Thoracic aorta (tissue), 2 donors: Measurements from ENCODE around the gene SPINK4. TPM values are rescaled to one million over a fixed set of nuclear protein-coding genes. Genes with fewer than 3 reads are reported as not detected.

Experiments used
- ATAC-seq: fragments of 150-250 bp; one replicate; pipeline ENCODE4 v1.8.0; 2017; ENCODE audit warnings: low read depth; ENCODE audit not compliant: insufficient number of reproducible peaks, low FRiP score
- DNase-seq: peaks from one replicate; pipeline ENCODE4 v3.0.0-alpha.2; 2020; ENCODE audit warnings: low spot score
- H3K27ac ChIP-seq, 2 donors: fragments of 200-600 bp; sonication (generic); 1 replicate in 1 of 2; 2 replicates in 1 of 2; pipeline ENCODE4 v1.5.1; 2016; ENCODE audit warnings: mild to moderate bottlenecking in 2 of 2, moderate library complexity in 2 of 2
- H3K27me3 ChIP-seq: fragments of 200-600 bp; sonication (generic); replicated peaks from 2 replicates; pipeline ENCODE4 v1.6.0; 2016; ENCODE audit warnings: mild to moderate bottlenecking; ENCODE audit not compliant: insufficient read depth
- H3K36me3 ChIP-seq: fragments of 200-600 bp; sonication (generic); one replicate; pipeline ENCODE4 v1.5.1; 2016
- H3K4me1 ChIP-seq, 2 donors: fragments of 200-600 bp; sonication (generic); 1 replicate in 1 of 2; 2 replicates in 1 of 2; pipeline versions ENCODE4 v1.5.1 to v1.6.0; 2016; ENCODE audit warnings: low read depth in 2 of 2, mild to moderate bottlenecking in 1 of 2; ENCODE audit not compliant: control insufficient read depth in 1 of 2
- H3K4me3 ChIP-seq: fragments of 200-600 bp; sonication (generic); 2 replicates; pipeline ENCODE4 v1.5.1; 2016; ENCODE audit warnings: mild to moderate bottlenecking
- H3K9me3 ChIP-seq: fragments of 200-600 bp; sonication (generic); 2 replicates; pipeline ENCODE4 v1.5.1; 2016
- total RNA-seq, 2 donors: library from RNA; depleted of rRNA; stranded (reverse); fragments of >200 nt; gene quantifications; one replicate each; pipeline versions ENCODE4 v1.1.0 to v1.2.3, GENCODE V29; 2016
- TF ChIP-seq, protein P1 (sequence below): fragments of 200-600 bp; sonication (generic); IDR thresholded peaks from one replicate; pipeline ENCODE4 v1.5.1; 2019; ENCODE audit warnings: antibody characterized with exemption

Gene SPINK4
- total RNA-seq, 2 donors from 2014 or later: not detected

DNA sequence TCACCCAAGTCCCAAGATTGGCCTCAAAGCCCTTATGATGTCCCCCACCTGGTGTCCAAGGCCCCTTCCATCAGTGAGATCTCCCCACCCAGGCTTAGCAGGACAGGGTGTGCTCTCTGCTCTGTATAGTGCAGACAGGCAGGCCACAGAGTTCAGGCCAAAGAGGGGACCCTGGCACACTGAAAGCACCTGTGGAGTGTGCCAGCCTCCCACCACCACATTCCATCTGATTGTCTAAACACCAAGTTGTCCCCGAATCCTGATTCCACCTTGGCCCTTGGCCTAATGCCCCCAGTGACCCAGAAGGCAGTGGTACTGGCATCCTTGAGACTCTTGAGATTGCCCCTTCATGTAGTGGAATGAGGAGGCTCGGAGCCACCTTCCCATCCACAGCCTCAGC lies 5.4 kb downstream of the SPINK4 start:
- H3K4me1 ChIP-seq: no peaks in the 10 kb centered on the region
- DNase-seq (no peak), ATAC-seq (no peak)

DNA sequence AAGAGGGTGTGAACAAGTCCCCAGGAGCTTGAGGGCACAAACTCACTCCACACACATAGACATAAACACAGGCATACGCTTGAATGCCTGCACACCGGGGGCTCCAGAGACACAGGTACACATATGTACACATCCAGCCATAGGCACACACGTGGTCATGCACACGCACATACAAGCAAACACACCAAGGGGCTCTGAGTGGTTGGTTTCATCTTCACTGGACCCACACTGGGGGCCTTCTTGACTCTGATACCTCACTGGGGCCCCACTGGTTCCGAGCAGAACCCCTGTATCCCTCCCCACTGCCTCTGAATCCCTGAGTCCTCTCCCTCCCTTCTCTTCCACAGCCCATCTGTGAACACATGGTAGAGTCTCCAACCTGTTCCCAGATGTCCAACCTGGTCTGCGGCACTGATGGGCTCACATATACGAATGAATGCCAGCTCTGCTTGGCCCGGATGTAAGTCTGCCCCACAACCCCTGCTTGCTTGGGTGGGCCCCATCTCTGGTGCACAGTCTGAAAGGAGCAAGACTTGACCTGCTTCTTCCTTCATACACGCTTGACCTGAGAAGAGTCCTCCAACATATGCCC lies 6.4 kb downstream of the SPINK4 start:
- DNase-seq: no peak
- ATAC-seq: no peak
- no peaks in the 10 kb centered on the region for H3K36me3 ChIP-seq

More for the DNA sequence above, 5.4 kb downstream of the SPINK4 start:
- no peaks in the 10 kb centered on the region for H3K36me3 ChIP-seq
- no peaks in the 10 kb centered on the region for H3K9me3 ChIP-seq
- no peak overlapping the region for H3K4me3 ChIP-seq
- TF ChIP-seq, protein P1, sequence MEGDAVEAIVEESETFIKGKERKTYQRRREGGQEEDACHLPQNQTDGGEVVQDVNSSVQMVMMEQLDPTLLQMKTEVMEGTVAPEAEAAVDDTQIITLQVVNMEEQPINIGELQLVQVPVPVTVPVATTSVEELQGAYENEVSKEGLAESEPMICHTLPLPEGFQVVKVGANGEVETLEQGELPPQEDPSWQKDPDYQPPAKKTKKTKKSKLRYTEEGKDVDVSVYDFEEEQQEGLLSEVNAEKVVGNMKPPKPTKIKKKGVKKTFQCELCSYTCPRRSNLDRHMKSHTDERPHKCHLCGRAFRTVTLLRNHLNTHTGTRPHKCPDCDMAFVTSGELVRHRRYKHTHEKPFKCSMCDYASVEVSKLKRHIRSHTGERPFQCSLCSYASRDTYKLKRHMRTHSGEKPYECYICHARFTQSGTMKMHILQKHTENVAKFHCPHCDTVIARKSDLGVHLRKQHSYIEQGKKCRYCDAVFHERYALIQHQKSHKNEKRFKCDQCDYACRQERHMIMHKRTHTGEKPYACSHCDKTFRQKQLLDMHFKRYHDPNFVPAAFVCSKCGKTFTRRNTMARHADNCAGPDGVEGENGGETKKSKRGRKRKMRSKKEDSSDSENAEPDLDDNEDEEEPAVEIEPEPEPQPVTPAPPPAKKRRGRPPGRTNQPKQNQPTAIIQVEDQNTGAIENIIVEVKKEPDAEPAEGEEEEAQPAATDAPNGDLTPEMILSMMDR: no peak
- no peaks in the 10 kb centered on the region for H3K27me3 ChIP-seq
- no peak overlapping the region for H3K27ac ChIP-seq

DNA sequence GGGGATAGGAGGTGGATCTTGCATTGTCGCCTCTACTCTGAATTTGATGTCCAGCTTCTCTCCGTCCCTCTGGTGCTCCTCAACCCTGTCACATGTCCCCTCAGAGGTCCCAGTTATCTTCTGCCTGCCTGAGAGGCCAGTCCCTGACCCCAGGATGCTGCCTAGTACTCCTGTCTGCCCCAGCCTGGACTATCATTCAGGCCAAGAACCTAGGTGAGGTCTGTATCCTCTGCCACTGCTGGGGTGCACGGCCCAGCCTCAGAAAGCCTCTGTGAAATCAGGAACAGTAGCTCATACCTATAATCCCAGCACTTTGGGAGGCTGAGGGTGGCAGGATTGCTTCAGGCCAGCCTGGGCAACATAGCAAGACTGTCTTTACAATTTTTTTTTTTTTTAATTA lies 8.6 kb downstream of the SPINK4 start:
- Histone ChIP-seq H3K36me3 (no peaks in the 10 kb centered on the region), H3K4me3 (no peak overlapping the region), H3K27ac (no peak overlapping the region), H3K9me3 (no peaks in the 10 kb centered on the region), H3K27me3 (no peaks in the 10 kb centered on the region), H3K4me1 (no peaks in the 10 kb centered on the region)
- ATAC-seq (no peak), DNase-seq (no peak)
- TF ChIP-seq, protein P1: no peak

More for the DNA sequence above, 6.4 kb downstream of the SPINK4 start:
- Histone ChIP-seq H3K9me3 (no peaks in the 10 kb centered on the region), H3K4me3 (no peak overlapping the region), H3K27me3 (no peaks in the 10 kb centered on the region), H3K27ac (no peak overlapping the region), H3K4me1 (no peaks in the 10 kb centered on the region)
- TF ChIP-seq, protein P1: no peak

DNA sequence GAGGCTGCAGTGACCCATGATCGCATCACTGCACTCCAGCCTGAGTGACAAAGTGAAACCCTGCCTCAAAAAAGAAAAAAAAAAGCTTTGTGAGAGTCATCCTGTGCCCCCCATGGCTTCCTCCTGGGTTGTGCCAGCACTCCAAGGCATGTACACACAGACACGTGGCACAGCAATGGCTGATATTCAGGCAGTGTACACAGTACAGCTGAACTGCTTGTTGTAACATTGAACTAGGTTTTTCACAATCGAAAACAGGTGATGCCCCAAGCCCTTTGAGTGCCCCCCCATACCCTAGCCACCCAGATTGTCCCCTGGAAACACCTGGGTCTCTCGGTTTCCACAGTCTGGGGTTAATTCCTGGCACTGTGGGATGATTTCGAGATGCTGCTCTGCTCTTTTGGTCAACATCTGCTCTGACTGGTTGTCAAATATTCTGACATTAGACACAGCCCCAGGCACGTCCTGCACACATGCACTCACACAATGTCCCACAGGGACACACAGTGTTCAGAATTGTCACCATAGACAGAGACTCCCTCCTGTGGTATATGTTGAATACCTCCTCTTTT lies 9.2 kb downstream of the SPINK4 start:
- TF ChIP-seq, protein P1: no peak
- Histone ChIP-seq H3K4me1 (no peaks in the 10 kb centered on the region), H3K4me3 (no peak overlapping the region), H3K27ac (no peak overlapping the region), H3K9me3 (no peaks in the 10 kb centered on the region), H3K36me3 (peaks cover 2% of the 10 kb centered on the region), H3K27me3 (no peaks in the 10 kb centered on the region)
- ATAC-seq (no peak), DNase-seq (no peak)

DNA sequence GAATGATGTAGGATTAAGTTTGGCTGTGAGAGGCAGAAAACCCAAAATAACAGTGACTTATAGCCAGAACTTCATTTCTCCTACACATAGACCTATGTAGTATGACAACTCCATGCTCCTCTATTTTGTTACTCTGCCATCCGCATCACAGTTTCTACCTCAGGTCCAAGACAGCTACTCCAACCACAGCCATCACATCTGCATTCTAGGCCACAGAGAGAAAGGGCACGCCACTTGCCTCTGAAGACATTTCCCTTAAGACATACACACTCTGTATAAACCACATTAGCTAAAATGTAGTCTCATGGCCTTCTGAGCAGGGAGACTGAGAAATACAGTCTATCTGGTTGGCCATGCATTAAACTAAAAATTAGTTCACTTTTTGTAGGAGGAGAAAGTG lies 10.0 kb downstream of the SPINK4 start:
- H3K27ac ChIP-seq: no peak overlapping the region
- H3K27me3 ChIP-seq: no peaks in the 10 kb centered on the region
- ATAC-seq: no peak
- H3K4me3 ChIP-seq: no peak overlapping the region
- H3K9me3 ChIP-seq: no peaks in the 10 kb centered on the region
- peaks cover 9% of the 10 kb centered on the region for H3K36me3 ChIP-seq
- H3K4me1 ChIP-seq: no peaks in the 10 kb centered on the region
- TF ChIP-seq, protein P1: no peak
- no peak for DNase-seq
